ENCODE results near the gene XCL2.
A peak's percentile ranks its signal among the peaks of the same experiment; 100 is the strongest.
"Not testable (repeated sequence)": the region's sequence is repeated elsewhere in the genome, so short reads cannot be mapped to it uniquely, and the experiment has no call there.

The XCL2 gene, protein sequence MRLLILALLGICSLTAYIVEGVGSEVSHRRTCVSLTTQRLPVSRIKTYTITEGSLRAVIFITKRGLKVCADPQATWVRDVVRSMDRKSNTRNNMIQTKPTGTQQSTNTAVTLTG

DNA sequence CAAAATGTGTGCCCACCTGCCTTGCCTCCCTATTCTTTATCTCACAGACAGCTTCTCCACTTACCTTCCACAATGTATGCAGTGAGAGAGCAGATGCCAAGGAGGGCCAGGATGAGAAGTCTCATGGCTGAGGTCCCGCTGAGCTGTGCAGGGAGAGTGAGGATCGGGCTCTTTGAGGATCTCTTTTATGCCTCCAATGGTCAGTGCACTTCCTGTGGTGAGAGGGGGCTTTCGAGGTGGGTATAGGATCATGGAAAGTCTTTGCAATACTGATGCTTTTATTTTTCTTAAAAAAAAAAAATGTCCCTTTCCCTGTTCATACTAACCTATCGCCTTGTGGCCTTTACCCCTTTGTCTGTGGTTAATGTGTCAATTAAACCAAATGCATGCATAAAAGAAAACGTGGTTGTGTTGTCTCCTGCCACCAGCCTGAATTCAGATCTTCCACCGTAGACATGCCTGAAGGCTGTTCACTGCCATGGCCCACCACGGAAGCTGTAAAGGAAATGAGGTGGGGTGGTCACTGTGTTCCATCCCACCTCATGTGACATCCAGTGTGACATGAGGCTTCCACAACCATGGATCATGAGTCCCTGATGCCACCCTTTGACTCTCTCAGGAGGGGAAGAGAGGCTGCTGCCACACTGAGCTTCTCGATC lies at the start of gene XCL2:
XCL2 (minus strand) TSS at position 158 of the 659 bp plus-strand sequence; CDS start at position 125, 33 bp downstream.
- DNase-seq; intact Hi-C loops (cut with DNase I): not testable (repeated sequence)

DNA sequence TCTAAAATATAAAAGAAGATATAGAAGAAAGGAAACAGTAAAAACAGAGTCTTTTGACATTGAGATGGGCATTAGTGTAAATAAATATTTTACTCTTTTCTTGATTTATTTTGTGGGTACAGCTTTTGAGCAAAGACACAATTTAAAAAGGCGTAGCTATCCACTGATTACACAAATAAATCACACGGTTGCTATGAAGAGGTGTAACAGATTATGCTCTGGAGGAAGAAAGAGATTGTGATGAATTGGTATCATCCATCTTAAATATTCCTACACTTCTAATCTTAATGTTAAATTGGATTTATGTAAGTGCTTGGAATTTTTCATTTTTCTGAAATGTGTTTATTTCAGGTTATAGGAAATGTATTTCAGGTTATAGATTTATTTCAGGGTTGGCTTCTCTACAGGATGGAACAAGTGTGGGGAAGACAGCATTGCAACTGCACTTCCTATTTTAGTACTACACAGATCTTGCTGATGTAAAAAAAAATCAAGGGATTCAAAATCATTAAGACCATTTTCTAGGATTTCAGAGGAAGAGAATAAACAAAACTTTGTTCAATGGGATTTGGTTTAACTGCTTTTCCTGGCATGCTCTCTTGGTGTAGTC lies 47.9 kb upstream of the XCL2 start:
- intact Hi-C loops (cut with DNase I), result no loop called here
- DNase-seq, result no peak

DNA sequence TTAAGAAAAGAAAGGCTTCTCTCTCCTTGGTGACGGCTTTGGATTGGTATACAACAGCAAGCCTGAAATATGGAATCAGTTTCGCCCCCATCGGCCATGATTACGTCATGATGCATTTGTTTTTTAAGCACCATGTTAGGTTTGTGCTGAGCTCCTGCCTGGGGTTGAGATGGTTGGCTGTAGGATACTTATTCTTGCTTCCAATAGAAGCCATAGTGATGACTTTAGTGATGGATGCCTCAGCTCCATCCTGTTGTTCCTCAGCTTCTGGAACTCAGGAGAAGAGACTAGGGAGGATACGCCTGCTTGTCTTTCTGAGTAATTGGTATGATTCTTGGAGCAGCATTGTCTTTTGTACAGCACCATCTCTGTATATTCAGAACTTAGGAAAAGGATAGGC lies 47.3 kb upstream of the XCL2 start:
- intact Hi-C loops (cut with DNase I), result no loop called here

DNA sequence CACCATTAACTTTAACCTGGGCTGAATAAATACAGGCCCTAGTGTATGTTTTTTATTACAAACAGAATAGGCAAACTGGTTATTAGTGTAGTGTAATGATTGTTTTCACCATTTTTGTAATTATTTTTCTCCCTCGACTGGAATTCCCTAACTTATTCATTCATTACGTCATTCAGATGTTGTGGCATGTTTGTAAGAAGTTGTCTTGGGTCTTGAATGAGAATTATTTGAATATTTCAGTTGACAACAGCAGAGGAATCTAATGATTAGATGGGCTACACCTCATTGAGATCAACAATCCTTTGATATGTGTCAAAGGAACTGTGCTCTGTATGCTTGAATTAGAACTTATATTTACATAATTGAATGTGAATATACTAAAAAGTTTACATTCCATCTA lies 45.4 kb upstream of the XCL2 start:
- intact Hi-C loops (cut with DNase I), result no loop called here

More for the DNA sequence above, 47.3 kb upstream of the XCL2 start:
- peak in 1 of 10 donors; percentile 56 for DNase-seq

DNA sequence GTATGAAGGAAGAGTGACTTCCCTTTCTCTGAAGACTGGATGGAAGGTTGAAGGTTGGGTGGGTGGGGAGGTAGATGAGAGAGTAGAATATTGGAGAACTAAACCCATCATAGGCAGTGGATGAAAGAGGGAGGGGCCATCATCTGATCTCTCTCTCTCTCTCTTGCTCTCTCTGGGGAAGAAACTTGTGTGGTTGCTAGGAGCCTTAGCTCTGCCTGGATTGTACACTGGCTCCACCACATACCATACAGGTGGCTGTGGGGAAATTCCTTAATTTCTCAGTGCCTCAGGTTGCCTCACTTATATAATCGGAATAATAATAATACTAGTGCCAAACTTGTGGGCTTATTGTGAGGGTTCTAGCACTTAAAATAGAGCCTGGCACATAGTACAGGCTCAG lies 42.1 kb upstream of the XCL2 start:
- DNase-seq, result no peak
- intact Hi-C loops (cut with DNase I), result no loop called here

More for the DNA sequence above, 45.4 kb upstream of the XCL2 start:
- no peak for DNase-seq

DNA sequence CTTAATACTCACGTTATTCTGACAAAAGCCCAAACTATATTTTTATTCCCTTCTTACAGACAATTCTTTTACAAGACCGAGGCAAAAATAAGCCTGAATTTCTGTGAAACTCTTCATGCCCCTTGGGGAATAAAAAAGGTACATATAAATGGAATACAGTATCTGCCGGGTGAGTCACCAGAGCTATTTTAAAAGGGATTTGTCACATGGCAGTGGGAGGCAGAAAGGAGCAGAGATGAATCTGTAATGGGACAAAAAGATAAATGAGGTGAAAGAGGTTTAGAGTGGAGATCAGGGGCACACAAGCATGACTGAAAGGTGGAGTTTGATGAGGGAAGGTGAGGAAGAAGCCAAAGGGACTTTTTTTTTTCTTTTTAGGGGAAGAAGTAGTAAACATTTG lies 41.4 kb upstream of the XCL2 start:
- DNase-seq, result peak in 3 of 10 donors; percentile 7 to 66 (median 14)
- intact Hi-C loops (cut with DNase I), result no loop called here

DNA sequence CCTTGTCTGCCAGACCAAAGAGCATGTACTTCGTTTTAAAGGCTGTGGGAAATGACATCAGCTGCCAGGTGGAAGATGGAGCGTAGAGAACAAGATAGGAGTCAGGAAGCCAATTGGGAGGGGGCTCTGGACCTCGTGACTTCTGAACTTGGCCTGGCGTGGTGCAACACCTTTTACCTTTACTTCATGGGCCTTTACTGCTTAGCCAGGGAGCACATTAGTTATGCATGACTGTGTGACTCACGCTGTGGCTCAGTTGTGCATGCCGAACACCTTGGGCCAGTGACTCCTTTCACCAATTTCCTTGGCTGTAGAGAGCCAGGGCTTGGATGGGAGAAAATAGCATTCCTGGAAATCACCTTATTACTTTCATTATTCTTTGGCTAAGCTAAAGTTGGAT lies 39.8 kb upstream of the XCL2 start:
- intact Hi-C loops (cut with DNase I), result no loop called here
- peak in 1 of 10 donors; percentile 24 for DNase-seq

DNA sequence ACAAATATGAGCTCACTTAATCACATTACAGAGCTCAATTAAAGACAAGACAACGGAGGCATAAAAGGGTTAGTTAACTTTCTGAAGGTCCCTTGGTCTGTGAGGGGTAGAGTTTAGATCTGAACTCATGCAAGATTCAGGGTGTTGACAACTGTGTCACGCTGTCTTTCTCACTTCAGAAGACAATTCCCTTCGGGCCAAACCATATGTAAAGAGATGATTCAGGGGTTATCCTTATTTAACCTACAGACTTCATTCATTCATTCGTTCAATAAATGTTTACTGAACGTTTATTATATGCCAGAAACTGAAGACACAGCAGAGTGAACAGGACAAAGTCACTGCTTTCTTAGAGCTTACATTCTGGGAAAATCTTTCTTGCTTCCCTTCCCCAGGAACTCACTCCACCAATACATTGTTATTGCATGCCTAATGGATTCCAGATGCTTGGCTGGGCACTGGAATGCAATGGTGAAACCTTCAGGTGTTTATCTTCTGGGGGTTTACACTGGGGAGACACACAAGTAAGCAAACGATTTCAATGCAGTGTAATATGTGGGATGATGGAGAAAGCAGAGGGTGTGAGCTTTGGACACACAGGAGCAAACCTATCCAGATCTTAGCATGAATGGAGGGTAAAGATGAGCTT lies 39.0 kb upstream of the XCL2 start:
- intact Hi-C loops (cut with DNase I), result no loop called here
- DNase-seq, result no peak

DNA sequence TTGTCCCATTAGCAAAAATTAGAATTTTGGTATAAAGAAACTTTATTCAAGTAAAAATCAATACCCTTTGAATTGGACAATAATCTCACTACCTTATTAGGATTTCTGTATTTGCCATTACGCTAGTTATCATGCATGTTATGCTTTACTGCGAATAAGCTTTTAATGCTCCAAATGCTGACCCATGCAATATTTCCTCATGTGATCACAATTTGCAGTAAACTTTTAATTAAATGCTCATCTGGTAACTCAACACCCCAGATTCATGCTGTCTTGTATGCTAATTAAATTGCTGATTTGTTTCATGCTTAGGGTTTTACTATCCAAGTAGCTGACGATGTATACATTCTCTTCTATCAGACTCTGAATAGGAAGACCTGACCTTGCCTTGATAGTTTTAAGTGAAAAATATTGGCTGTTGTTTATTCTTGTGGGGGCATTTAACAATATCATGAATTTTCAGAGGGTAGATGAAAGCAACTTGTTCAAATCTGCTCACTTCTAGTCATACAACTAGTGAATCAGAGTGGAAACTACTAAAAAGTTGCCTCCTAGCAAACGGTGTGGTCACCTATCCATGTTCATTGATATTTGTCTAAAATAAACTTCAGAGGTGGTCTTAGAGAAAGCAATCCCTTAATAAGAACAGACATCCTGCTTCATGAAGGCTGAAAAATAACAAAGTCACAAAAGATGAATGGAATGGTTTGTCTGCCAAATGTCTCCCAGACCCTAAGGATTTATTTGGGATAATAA lies 38.2 kb upstream of the XCL2 start:
- intact Hi-C loops (cut with DNase I), result no loop called here
- DNase-seq, result no peak

DNA sequence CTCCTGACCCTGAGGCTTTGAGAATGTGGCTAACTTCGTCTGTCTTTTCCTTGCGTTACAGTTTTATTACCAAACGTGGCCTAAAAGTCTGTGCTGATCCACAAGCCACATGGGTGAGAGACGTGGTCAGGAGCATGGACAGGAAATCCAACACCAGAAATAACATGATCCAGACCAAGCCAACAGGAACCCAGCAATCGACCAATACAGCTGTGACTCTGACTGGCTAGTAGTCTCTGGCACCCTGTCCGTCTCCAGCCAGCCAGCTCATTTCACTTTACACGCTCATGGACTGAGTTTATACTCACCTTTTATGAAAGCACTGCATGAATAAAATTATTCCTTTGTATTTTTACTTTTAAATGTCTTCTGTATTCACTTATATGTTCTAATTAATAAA lies 37.2 kb upstream of the XCL2 start:
- intact Hi-C loops (cut with DNase I), result not testable (repeated sequence)
- DNase-seq, result peak in 1 of 10 donors; percentile 21

DNA sequence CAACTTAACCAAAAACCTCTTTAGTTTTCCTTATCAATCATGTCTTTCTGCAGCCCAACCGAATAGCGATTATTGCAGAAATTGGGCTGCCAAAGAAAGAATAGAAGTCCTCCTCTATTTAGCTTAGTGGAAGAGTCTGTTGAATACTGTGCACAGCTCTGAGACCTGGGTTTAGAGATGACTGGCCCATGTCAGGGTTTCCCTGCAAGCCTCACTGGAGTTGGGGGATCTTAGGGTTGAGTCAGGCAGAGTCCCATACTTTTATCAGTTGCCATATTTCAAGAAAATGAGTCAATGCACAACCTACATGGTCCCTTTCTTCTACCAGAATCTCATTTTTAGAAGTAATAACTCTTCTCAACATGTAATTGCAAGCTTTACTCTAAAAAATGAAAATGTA lies 36.5 kb upstream of the XCL2 start:
- DNase-seq; intact Hi-C loops (cut with DNase I): not testable (repeated sequence)

DNA sequence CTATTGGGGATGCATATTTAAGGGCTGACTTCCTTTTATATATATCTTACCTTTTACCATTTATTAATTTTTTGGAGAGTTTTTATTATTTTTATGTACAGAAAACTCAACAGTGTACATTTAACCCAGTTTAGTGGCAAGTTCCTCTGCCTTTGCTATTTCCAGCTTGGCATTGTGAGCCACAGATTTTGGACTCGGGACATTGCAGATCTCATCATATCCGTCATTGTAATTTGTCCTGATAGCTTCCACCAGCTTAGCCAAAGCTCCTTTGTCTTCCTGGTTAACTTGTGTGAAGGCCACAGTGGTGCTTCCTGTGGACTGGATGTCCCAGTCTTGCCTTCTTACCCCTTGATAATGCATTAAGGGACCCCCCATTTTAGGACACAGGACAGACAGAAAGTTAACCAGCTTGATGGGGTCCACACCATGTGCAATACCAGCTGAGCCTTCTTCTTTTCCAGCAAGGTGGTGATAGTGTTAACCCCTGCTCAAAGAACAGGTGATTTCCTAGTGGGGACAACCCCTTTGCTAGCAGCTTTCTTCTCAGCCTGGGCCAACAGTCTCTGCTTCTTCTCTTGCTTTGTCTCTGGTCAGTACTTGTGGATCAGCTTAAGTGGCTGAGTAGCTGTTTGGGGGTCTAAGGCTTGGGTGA lies 34.9 kb upstream of the XCL2 start:
- DNase-seq, result not testable (repeated sequence)

DNA sequence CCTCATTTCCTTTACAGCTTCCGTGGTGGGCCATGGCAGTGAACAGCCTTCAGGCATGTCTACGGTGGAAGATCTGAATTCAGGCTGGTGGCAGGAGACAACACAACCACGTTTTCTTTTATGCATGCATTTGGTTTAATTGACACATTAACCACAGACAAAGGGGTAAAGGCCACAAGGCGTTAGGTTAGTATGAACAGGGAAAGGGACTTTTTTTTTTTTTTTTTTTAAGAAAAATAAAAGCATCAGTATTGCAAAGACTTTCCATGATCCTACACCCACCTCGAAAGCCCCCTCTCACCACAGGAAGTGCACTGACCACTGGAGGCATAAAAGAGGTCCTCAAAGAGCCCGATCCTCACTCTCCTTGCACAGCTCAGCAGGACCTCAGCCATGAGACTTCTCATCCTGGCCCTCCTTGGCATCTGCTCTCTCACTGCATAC lies 32.5 kb upstream of the XCL2 start, which contains the start of gene XCL1:
XCL1 (plus strand) TSS at position 361 of the 444 bp plus-strand sequence; CDS start at position 394, 33 bp downstream.
- DNase-seq, result not testable (repeated sequence)
- intact Hi-C loops (cut with DNase I), result loop anchor here (10.0 kb wide), 1 partner anchor 141 kb away; no protein-coding TSS in a partner anchor

More for the DNA sequence above, 34.9 kb upstream of the XCL2 start:
- intact Hi-C loops (cut with DNase I), result loop anchor here (10.0 kb wide), 1 partner anchor 144 kb away; no protein-coding TSS in a partner anchor

DNA sequence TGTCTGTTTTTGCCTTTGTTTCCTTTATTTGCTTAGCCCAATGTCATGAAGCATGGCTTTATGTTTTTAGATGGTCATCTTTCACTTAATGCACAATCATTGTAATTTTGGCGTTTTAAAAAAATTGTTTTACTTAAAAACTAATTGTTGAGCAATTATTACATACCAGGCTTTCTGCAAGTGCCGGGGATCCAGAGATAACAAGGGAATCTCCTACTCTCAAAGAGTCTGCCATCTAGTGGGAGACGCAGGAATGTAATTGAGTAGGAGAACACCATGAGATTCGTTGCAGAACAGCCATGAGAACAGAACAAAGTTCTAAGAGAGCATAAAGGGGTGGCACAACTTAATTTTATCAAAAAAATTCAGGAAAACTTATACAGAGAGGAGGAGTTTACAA lies 30.4 kb upstream of the XCL2 start:
- intact Hi-C loops (cut with DNase I), result loop anchor here (5.0 to 10.0 kb wide), 2 partner anchors 139 to 232 kb away; no protein-coding TSS in a partner anchor
- not testable (repeated sequence) for DNase-seq

DNA sequence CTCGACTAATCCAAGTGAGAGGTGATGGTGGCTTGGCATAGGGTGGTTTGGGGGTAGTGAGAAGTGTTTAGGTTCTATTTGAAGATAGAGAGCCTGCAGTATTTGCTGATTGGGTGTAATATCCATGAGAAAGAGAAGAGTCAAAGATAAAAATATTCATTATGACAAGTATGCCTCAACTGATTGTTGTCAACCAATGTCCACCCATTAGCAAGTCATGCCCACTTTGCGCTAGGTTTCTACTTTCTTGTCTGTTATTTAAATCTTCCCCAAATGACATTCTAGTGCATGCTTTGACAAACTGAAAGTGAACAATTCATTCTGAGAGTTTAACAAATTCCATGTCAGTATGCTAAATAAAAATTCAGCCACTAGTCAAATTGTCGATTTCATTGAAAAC lies 28.8 kb upstream of the XCL2 start:
- DNase-seq, result no peak
- intact Hi-C loops (cut with DNase I), result loop anchor here (5.0 to 10.0 kb wide), 2 partner anchors 138 to 230 kb away; no protein-coding TSS in a partner anchor

DNA sequence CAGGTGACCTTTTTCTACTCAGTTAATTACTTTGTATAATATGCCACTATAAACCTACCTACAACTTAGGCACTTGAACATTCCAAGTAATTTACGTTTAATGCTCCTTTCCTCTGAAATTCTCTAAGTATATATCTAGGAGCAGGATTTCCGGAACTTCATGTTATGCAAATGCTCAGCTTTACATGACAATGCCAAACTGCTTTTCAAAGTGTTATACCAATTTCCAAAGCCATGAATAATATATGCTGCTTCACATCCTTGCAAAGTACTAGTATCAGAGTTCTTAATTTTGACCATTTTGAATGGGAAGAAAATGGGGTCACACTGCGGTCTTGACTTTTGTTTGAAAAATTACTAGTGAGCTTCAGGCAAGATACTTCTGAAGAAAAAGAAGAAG lies 26.9 kb upstream of the XCL2 start:
- no peak for DNase-seq
- intact Hi-C loops (cut with DNase I), result loop anchor here (5.0 to 10.0 kb wide), 2 partner anchors 136 to 228 kb away; no protein-coding TSS in a partner anchor

DNA sequence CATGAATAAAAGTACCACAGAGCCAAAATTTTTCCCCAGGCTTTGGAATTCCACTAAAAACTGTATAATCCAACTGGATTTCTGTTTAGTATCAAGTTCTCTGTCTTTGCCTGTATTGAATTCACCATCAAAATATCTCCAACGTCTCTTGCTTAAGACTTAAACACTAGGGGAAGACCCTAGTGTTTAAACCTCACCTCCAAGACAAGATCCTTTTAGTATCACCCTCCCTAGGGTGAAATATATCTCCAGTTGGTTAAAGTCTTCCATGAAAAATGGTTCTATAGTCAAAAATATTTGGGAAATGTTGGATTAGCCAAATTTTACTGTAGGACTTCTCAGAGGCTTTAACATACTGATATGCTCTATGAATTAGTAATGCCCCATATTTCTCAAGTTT lies 24.5 kb upstream of the XCL2 start:
- DNase-seq, result no peak
- intact Hi-C loops (cut with DNase I), result no loop called here

DNA sequence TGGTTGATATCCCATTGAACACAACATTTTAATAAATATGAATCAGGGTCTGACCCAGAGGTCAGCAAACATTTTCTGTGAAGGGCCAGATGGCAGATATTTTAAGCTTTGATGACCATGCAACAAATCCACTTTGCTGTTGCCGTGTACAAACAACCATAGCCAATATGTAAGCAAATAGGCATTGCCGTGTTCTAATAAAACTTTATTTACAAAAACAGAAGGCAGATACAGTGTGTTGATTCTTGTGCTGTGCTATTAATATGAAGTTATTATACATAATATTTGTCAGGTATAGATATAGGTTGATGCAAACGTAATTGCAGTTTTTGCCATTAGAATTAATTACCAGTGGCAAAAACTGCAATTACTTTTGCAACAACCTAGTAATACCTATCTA lies 23.8 kb upstream of the XCL2 start:
- intact Hi-C loops (cut with DNase I), result no loop called here
- DNase-seq, result no peak

DNA sequence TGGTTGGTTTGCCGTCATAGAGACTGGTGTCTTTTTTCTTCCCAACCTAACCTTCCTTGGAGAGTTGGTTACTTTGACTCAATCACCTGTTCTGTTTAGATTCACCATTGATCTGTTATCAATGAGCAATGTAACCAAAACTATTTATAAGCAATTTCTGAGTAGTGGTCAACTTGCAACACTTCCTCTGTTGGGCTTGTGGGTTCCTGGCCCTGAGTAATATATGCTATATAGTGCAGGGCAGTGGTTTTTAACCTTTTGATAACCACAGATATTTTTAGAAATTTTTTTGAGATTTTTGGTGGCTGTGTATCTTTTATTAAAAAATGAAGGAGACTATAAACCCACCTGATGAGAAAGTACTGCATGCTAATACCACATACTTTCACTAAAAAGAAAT lies 23.2 kb upstream of the XCL2 start:
- intact Hi-C loops (cut with DNase I), result no loop called here

DNA sequence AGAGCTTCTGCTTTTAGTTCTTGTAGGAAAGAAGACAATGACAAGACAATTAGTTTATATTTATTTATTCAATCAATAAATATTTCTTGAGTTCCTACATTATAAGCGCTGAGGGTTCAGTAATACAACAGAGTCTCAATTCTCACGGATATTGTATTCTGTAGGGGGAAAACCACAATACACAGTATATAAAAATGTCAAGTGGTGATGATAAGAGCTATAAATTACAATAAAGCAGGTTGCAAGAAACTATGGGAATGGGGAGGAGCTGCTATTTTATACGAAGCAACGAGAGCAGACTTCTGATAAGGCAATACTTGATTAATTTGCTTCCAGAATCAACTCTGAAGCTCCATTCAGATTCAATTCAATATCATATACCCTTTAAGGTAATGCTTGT lies 22.0 kb upstream of the XCL2 start:
- no peak for DNase-seq
- intact Hi-C loops (cut with DNase I), result no loop called here

More for the DNA sequence above, 23.2 kb upstream of the XCL2 start:
- DNase-seq, result no peak
